ENCODE data around the gene FBXO11. TPM values are rescaled to one million over a fixed set of nuclear protein-coding genes. Genes with fewer than 3 reads are reported as not detected.

FBXO11 gene
- total RNA-seq, 1 donor from 2014 or later = 75.0 TPM

- peaks cover 72% of the 10 kb centered on the region for H3K4me1 ChIP-seq
- TF ChIP-seq CTCF (IDR thresholded peaks at IDR 0.05) = no peak
- H3K36me3 ChIP-seq = no peaks in the 10 kb centered on the region
- no peak overlapping the region for H3K4me3 ChIP-seq
- ATAC-seq (no peak), DNase-seq (no peak)
- H3K9me3 ChIP-seq = no peaks in the 10 kb centered on the region
- no peaks in the 10 kb centered on the region for H3K27me3 ChIP-seq (ENCODE audit: low read depth)
- no peak overlapping the region for H3K27ac ChIP-seq
- intact Hi-C loops (cut with DNase I) = no loop called here
These were observed 12.5 kb downstream of the FBXO11 start for GRCh38 chr2:47893771-47894170.

GRCh38 chr2:47892338-47892730 is 14.0 kb downstream of the FBXO11 start:
- intact Hi-C loops (cut with DNase I) = no loop called here
- no peak for TF ChIP-seq CTCF (IDR thresholded peaks at IDR 0.05)
- peaks cover 70% of the 10 kb centered on the region for H3K4me1 ChIP-seq

GRCh38 chr2:47891369-47892337 is 14.6 kb downstream of the FBXO11 start:
- H3K9me3 ChIP-seq = no peaks in the 10 kb centered on the region
- no peaks in the 10 kb centered on the region for H3K27me3 ChIP-seq (ENCODE audit: low read depth)
- ATAC-seq (no peak), DNase-seq (no peak)
- no peak overlapping the region for H3K4me3 ChIP-seq
- no peaks in the 10 kb centered on the region for H3K36me3 ChIP-seq
- intact Hi-C loops (cut with DNase I) = no loop called here
- no peak for TF ChIP-seq CTCF (IDR thresholded peaks at IDR 0.05)
- peaks cover 64% of the 10 kb centered on the region for H3K4me1 ChIP-seq
- H3K27ac ChIP-seq = no peak overlapping the region

More at GRCh38 chr2:47892338-47892730, 14.0 kb downstream of the FBXO11 start:
- no peaks in the 10 kb centered on the region for H3K27me3 ChIP-seq (ENCODE audit: low read depth)
- no peak overlapping the region for H3K27ac ChIP-seq
- DNase-seq = no peak
- H3K36me3 ChIP-seq = no peaks in the 10 kb centered on the region
- ATAC-seq = no peak
- no peaks in the 10 kb centered on the region for H3K9me3 ChIP-seq
- no peak overlapping the region for H3K4me3 ChIP-seq

- H3K9me3 ChIP-seq = no peaks in the 10 kb centered on the region
- H3K27me3 ChIP-seq (ENCODE audit: low read depth) = no peaks in the 10 kb centered on the region
- ATAC-seq (no peak), DNase-seq (no peak)
- intact Hi-C loops (cut with DNase I) = no loop called here
- TF ChIP-seq CTCF (IDR thresholded peaks at IDR 0.05) = no peak
- no peak overlapping the region for H3K27ac ChIP-seq
- peaks cover 58% of the 10 kb centered on the region for H3K4me1 ChIP-seq
- no peaks in the 10 kb centered on the region for H3K36me3 ChIP-seq
- no peak overlapping the region for H3K4me3 ChIP-seq
These were observed 15.5 kb downstream of the FBXO11 start for GRCh38 chr2:47890711-47891368.

GRCh38 chr2:47888581-47889280 is 17.6 kb downstream of the FBXO11 start:
- Histone ChIP-seq H3K4me3 (no peak overlapping the region), H3K27me3 (ENCODE audit: low read depth) (no peaks in the 10 kb centered on the region), H3K36me3 (no peaks in the 10 kb centered on the region), H3K4me1 (peaks cover 37% of the 10 kb centered on the region), H3K9me3 (no peaks in the 10 kb centered on the region), H3K27ac (no peak overlapping the region)
- no peak for TF ChIP-seq CTCF (IDR thresholded peaks at IDR 0.05)
- DNase-seq (no peak), ATAC-seq (peak; percentile 71 to 81)
- intact Hi-C loops (cut with DNase I) = no loop called here

Data from lower lobe of right lung (tissue), 2 donors.